Nephron progenitor cell (in vitro differentiated cells): ENCODE data around the gene TTLL11.

Experiments
- DNase-seq: peaks from one replicate; pipeline ENCODE4 v3.0.0; 2021
- H3K27ac Mint-ChIP-seq: 2 replicates; pipeline ENCODE4 v1.8.0; 2021; ENCODE audit warnings: mild to moderate bottlenecking, moderate library complexity, mixed read lengths
- H3K27me3 Mint-ChIP-seq: 2 replicates; pipeline ENCODE4 v1.8.0; 2021; ENCODE audit warnings: mild to moderate bottlenecking, low read depth, mixed read lengths; ENCODE audit not compliant: poor library complexity
- H3K36me3 Mint-ChIP-seq: 2 replicates; pipeline ENCODE4 v1.8.0; 2021; ENCODE audit warnings: low read depth, mixed read lengths
- H3K4me1 Mint-ChIP-seq: 2 replicates; pipeline ENCODE4 v1.8.0; 2021; ENCODE audit warnings: mixed read lengths
- H3K4me3 Mint-ChIP-seq: 2 replicates; pipeline ENCODE4 v1.8.0; 2021; ENCODE audit warnings: mild to moderate bottlenecking, moderate library complexity, mixed read lengths
- H3K9me3 Mint-ChIP-seq: 2 replicates; pipeline ENCODE4 v1.8.0; 2021; ENCODE audit warnings: mild to moderate bottlenecking, moderate library complexity, mixed read lengths
- TF ChIP-seq, protein P1 (sequence below): fragments of 200-600 bp; sonication (generic); IDR thresholded peaks from 2 replicates; pipeline ENCODE4 v1.5.0; 2021; ENCODE audit warnings: antibody characterized with exemption

The TTLL11 gene

DNA sequence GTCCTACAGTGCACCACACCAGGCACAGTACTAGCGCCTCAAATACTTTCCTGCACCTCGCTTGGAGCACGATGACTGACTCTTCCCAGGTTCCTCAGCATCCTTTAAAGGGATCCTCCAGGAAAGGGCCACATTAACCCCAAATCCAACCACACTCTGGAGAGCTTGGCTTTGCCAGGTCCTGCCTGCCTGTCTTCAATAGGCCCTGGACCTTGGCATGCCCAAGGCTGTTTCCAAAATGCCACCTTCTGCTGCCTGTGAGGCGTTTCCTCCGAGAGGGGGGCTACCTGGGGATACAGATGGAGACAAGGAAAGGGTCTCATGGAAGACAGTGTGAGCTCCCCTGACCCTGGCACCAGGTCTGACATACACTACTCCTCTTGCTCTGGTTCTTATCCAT lies 271.8 kb downstream of the TTLL11 start:
- Mint-ChIP-seq H3K27ac (no peak overlapping the region), H3K4me3 (no peak overlapping the region)

DNA sequence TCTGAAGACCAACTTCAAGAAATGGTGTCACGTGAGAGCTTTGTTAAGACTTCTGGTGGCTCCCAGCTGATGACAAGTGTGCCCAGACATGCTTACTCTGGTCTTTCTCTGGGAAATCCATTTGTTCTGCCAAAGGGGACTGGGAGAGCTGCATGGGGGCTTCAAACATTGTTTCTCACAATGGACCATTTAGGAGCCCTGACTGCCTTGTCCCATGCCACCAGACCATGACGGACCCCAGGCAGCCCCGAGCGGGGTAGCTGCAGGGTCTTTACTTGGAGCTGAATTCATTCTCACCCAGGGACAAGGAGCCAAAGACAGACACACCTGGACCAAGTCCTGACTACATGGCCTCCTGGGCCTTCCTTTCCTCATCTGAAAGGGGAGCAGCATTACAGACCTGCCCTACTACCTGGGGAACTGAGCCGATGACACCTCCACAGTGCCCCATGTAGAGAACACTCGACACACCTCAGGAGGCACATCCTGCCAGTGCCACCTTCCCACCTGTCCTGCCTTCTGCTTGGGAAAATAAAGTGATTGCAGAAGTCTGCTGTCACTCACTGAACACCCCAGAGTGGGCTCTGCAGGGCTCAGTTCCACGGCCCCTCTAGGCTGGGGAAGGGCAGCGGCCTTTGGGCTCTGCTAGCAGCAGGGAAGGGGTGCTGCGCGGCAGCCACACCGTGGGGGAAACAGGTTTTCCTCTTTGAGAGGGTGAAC lies 272.7 kb downstream of the TTLL11 start:
- no peak overlapping the region for H3K4me3 Mint-ChIP-seq
- no peaks in the 10 kb centered on the region for H3K36me3 Mint-ChIP-seq
- H3K4me1 Mint-ChIP-seq: peaks cover 66% of the 10 kb centered on the region
- H3K9me3 Mint-ChIP-seq: no peaks in the 10 kb centered on the region
- TF ChIP-seq, protein P1, sequence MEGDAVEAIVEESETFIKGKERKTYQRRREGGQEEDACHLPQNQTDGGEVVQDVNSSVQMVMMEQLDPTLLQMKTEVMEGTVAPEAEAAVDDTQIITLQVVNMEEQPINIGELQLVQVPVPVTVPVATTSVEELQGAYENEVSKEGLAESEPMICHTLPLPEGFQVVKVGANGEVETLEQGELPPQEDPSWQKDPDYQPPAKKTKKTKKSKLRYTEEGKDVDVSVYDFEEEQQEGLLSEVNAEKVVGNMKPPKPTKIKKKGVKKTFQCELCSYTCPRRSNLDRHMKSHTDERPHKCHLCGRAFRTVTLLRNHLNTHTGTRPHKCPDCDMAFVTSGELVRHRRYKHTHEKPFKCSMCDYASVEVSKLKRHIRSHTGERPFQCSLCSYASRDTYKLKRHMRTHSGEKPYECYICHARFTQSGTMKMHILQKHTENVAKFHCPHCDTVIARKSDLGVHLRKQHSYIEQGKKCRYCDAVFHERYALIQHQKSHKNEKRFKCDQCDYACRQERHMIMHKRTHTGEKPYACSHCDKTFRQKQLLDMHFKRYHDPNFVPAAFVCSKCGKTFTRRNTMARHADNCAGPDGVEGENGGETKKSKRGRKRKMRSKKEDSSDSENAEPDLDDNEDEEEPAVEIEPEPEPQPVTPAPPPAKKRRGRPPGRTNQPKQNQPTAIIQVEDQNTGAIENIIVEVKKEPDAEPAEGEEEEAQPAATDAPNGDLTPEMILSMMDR: no peak
- no peak for DNase-seq
- H3K27ac Mint-ChIP-seq: no peak overlapping the region
- H3K27me3 Mint-ChIP-seq: peaks cover 47% of the 10 kb centered on the region

More for the DNA sequence above, 271.8 kb downstream of the TTLL11 start:
- TF ChIP-seq, protein P1: no peak
- H3K9me3 Mint-ChIP-seq: no peaks in the 10 kb centered on the region
- H3K27me3 Mint-ChIP-seq: peaks cover 40% of the 10 kb centered on the region
- H3K4me1 Mint-ChIP-seq: peaks cover 57% of the 10 kb centered on the region
- no peaks in the 10 kb centered on the region for H3K36me3 Mint-ChIP-seq
- DNase-seq: no peak

DNA sequence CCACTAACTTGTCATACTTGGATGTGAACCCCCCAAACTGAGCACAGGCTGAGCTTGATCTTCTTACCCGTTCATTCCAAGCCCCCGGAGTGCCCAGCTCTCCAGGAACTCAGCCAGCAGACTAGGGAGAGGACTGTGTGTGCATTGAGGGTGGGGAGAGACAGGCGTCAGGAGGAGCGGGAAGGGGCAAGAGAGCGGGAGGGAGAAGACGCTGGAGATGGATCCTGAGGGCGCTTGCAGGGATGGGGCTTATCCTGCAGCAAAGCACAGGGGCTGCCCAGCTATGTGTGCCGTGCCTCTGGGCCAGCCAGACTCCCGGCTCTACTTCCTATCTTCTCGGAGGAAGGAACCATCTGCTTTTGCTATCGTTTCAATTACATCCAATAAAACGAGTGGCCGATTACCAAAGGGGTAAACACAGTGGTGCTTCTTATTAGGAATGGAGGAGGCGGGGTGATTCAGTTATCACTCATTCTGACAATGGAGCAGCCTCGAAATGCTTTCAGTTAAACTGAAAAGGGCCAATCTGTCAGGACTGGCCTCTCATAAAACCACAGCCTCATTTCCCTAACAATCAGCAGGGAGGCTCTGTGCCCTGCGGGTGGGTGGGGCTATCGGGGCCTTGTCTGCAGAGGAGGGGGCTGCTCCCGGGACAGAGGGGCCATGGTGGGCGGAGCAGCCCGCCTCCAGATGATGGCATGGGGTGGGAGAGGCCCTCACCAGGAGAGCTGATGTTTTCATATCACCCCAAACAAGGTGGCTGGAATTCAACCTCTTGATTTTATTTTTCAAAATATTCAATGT lies 273.5 kb downstream of the TTLL11 start:
- peaks cover 70% of the 10 kb centered on the region for H3K4me1 Mint-ChIP-seq
- H3K9me3 Mint-ChIP-seq: no peaks in the 10 kb centered on the region
- H3K27ac Mint-ChIP-seq: no peak overlapping the region
- peak; percentile 63 for DNase-seq
- peaks cover 47% of the 10 kb centered on the region for H3K27me3 Mint-ChIP-seq
- TF ChIP-seq, protein P1: no peak
- H3K36me3 Mint-ChIP-seq: no peaks in the 10 kb centered on the region
- H3K4me3 Mint-ChIP-seq: peak overlapping the region; percentile 59

DNA sequence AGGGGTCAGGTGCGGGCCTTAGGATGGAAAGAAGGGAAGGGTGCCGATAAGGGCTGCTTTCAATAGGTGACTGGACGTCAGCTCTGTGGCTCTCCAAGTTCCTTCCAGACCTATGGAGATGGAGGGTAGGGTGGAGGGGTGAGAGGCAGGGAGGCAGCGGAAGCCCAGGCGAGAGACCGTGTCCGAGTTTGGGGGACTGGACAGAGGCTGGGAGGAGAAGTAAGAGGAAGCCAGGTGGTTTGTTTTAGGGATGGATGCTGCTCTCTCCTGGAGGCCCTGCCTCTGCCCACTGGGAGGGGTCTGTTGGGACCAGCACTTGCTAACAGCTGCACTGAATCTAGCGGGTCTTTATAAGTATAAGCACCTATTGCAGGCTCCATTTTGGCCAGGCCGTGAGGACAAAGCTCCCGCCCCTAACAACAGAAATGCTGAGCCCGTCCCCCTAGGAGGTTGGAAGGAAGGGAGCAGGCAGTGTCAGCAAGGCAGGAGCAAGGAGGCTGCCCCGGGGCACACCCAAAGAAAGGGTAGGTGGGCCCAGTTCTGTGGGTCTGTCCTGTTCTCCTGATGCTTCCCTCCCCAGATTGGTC lies 274.2 kb downstream of the TTLL11 start:
- H3K4me3 Mint-ChIP-seq: peak overlapping the region; percentile 33
- no peak for DNase-seq
- H3K4me1 Mint-ChIP-seq: peaks cover 70% of the 10 kb centered on the region
- H3K9me3 Mint-ChIP-seq: no peaks in the 10 kb centered on the region
- TF ChIP-seq, protein P1: no peak
- H3K27me3 Mint-ChIP-seq: peaks cover 45% of the 10 kb centered on the region
- H3K36me3 Mint-ChIP-seq: no peaks in the 10 kb centered on the region
- no peak overlapping the region for H3K27ac Mint-ChIP-seq

DNA sequence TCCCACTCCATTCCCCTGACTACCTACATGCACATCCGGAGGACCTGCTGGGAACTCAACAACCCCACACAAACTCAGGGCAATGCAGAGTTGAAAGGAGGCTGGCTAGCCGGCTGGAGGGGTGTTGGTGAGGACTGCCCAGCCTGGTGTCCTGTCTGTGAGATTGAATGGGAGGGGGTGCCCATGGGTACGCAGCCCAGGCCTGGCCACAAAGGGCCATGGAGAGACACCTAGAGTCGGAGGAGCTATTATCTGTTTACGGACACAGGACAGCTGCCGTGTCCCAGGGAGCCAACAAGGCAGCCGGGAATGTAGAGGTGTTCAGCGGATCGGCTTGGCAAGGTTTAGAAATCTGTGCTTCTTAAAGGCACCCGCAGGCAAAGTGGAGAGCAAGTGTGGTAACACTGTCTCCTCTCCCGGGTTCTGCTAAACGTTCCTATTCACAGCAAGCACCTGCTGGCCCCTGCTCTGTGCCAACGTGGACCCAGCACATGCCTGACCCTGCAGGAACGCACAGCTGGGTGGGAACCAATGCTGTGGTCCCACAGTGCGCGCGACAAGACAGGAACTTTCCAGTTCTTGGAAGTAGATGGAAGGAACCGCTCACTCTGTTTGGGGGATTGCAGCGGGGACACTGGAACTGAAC lies 275.0 kb downstream of the TTLL11 start:
- H3K4me1 Mint-ChIP-seq: peaks cover 75% of the 10 kb centered on the region
- no peak for DNase-seq
- H3K27me3 Mint-ChIP-seq: peaks cover 42% of the 10 kb centered on the region
- peak overlapping the region; percentile 33 for H3K4me3 Mint-ChIP-seq
- TF ChIP-seq, protein P1: no peak
- no peak overlapping the region for H3K27ac Mint-ChIP-seq
- H3K36me3 Mint-ChIP-seq: no peaks in the 10 kb centered on the region
- H3K9me3 Mint-ChIP-seq: no peaks in the 10 kb centered on the region
